CD4-positive, alpha-beta T cell treated with Interleukin-17A for 1 hour (primary cell): ENCODE results near the gene ZNF106.

ENCODE experiments used
- DNase-seq: peaks from one replicate; pipeline ENCODE4 v3.0.0-alpha.2; 2020

The ZNF106 gene

DNA sequence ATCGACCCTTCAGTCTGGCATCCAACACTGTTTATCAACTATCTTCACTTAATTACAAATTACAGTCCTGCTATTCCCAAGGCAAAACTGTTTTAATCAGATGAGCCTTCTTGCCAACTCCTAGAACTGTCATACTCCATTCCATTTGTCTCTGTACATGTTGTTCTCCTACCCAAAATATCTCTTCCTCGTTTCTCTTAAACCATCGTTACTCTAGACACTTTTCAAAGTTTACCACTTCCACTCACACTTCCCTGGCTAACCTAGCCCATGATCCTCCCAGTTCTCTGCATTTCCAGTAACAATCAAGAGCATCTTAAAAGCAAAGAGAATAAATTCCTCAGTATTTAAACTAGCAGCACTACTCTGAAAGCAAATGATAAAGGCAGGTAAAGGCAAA lies 19.9 kb downstream of the ZNF106 start:
- no peak for DNase-seq

DNA sequence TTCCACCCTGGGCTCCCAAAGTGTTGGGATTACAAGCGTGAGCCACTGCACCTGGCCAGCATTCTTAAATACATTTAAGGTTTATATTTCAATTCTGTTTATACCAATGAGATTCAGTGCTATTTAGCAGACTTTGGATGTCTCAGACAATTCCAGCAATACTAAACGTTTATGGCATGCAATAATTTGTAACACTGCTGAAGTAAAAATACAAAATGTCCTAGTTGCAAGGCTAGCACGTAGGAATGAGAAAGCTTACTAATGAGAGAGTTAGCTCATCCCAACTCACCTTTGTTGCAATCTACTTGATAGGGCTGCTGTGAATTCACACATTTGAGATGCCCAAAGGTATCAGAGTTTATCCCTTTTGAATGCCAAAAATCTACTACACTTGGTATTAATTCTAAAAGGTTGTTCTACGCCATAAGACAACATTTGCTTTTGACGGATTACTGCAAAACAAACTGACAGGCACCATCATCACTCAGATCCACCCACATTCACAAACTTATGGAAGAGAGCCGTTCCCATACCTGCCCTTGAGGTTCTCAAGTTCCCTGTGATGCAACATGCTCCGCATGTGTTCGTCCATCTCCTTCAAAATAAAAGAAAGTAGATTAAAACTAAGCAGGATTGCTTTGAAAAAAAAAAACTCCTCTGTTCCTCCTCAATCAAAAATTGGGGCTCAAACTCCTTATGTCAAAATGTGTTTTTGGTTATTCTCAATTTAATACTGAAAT lies 25.3 kb downstream of the ZNF106 start:
- DNase-seq: no peak

DNA sequence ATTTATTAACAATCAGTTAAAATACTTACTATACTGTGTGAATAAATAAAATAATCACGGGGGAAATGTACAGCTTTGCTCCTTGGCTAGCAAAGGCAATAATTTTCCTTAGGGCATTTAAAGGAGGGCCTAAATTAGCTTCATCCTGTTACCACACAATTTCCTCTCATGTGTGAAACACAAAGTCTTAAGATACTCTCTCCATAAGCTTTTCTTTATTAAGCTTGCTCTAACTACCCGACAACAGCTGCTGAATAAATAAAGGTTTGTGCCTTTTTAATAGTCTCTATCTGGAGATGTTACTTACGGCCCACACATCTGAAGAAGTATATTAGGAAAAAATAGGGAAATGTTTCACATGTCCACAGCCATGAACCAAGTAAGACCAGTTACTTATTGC lies 29.7 kb downstream of the ZNF106 start:
- DNase-seq: no peak

DNA sequence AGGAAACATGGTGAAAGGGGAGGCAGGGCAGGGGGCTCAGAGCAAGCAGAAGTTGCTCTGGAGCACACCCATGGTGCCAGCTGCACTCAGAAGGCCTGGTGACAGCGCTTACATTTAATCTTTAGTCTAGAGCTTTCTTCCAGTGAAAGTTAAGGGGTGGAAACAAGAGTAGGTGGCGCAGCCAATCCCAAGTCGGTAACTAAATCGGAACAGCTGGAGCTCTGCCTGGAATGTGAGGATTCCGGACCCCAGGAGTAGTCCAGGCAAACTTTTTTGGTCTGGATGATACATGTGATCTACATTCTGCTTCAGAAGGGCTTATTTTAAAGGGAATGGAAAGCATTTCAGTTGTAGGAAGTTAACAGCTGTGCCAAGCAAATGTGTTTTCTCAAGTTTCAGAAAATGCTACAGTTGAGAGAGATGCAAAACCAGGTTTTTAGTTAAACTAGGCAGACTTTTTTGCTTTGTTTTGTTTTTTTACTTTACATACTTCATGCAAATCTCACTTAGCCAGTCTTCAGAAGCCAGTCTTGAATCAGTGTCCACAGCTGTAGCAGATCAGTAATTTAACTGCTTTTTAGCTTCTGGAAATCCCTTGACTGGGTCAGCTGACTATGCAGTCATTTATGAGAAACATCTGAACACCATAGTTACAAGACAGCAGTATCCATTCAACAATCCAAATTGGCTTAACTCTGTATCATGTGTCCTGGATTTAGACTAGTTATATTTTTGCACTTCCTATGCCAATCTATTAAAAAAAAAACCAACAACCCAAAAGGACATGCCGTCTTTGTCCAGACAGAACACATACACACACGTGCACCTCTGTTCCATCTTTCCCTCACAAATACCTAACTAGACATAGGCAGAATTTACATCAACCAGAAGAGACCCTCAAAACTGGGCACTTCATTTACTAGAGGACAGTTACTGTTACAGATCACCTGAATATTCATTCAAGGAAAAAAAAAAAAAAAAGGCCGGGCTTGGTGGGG lies 33.2 kb downstream of the ZNF106 start:
- no peak for DNase-seq

DNA sequence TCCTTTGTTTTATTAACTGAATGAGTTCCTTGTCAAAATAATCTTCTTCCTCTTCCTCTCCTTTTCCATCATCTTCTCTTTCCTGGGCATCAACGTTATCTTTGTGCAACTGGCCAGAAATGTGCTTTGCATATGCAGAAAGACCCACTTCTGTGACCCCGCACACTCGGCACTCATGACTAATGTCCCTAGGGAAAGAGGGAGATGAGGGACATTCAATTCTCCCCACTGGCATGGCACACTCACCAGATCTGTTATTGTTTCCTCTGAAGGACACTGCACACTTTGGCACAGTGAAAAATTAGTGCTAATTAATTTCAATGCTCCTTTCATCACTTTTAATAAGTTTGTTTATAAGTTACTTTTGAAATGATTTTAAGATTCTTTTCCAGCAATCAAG lies 34.0 kb downstream of the ZNF106 start:
- DNase-seq: no peak

DNA sequence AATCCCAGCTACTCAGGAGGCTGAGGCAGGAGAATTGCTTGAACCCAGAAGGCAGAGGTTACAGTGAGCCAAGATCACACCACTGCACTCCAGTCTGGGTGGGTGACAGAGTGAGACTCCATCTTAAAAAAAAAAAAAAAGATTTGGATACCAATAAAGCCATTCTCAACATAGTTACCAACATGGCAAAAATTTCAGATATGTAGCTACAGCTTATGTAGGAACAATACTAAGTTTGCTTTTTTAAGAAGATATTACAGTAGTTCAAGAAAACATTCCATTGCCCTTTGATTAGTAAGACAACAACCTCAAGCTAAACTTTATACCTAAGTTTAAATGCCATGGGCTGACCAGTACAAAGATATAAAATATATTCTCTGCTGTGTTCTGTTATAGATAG lies 34.4 kb downstream of the ZNF106 start:
- no peak for DNase-seq

DNA sequence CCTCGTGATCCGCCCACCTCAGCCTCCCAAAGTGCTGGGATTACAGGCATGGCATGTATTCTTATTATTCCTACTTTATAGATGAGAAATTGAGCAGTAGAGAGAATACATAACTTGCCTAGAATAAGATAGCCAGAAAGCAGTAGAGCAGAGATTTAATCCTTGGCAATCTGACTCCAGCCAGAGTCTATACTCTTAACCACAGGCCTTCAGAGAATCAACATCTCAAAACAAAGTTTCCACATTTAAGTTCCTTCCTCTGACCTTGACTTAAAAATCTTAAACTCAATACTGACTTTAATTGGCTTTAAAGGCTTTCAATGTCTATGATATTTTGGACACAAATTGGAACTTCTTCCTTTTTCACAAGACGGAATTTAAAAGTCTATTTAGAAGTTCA lies 37.1 kb downstream of the ZNF106 start:
- no peak for DNase-seq

DNA sequence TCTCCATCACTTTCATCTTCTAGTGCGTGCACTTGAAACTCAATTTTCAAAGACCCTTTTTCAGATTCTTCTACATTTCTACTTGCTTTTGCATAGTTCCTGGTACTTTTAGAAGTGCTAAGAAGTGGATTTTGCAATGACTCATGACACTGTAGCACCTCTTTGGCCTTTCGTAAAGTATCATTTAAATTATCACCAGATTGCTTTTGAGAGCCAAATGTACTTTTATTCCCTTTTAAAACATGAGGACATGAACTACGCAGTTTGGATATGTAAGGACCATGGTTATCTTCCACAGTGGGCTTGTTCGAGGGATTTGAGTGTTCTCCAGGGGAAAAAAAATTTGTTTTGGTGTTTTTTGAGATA lies 40.5 kb downstream of the ZNF106 start:
- DNase-seq: no peak

DNA sequence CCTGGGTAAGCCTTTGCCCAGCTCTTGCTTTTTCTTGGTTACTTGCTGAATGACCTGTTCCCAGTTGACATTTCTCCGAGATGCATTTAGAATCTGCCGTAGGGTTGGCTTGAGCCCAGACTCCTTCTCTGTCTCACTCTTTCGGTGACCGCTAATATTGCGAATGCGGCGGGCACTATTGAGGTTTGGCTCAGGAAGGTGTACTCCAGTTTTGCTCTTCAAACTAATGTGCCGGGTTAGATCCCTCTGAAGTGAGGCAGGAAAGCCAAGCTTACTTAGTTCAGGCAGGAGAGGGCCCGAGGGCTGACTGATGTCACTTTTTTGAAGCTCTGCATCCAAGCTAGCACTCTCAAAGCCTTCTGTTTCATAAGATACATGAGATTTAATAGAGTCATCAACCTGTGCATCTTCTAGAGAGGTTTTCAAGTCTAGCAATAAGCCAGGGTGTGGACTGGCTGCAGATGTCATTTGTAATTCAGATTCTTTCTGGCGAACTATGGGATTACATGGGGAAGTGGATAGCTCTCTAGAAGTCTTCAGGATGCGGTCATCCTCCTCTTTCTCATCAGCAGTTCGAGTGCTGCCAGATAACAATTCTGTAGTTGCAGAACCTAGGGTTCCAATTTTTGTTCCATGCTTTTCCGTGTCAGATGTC lies 41.0 kb downstream of the ZNF106 start:
- DNase-seq: no peak

DNA sequence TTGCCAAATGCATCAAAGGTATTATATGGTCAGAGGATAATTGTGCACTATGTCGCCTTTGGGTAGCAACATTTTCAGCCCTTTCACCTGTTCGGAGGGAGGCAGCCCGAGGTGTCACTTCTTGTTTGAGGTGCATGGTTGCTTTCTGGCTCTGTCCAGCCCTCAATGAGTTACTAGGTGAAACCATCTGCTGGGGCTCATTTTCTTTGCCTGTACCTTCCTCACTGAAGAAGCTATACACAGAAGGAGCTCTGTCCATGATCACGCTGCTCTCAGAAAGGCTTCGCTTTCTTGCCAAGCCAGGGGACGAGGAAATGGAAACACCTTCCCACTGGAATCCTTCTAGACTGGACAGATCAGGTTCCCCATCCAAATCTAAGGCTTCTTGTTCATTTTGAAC lies 42.7 kb downstream of the ZNF106 start:
- DNase-seq: no peak

DNA sequence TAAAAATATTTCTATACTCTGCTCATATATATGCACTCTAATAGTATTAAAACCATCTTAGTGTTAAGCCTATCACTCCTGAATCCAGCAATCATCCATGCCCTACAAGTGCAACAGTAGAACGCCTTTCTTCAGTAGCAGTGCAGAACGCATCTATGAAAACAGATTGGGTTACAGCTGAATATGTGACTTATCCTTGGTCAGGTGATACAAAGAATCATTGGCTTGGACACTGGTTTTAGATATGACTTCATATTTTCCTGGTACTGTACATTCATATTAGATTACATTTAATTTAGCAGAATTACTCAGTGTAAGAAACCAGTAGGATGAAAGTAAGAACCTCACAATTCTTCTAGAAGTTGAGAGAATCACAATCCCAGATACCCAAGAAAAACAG lies 43.3 kb downstream of the ZNF106 start:
- no peak for DNase-seq

DNA sequence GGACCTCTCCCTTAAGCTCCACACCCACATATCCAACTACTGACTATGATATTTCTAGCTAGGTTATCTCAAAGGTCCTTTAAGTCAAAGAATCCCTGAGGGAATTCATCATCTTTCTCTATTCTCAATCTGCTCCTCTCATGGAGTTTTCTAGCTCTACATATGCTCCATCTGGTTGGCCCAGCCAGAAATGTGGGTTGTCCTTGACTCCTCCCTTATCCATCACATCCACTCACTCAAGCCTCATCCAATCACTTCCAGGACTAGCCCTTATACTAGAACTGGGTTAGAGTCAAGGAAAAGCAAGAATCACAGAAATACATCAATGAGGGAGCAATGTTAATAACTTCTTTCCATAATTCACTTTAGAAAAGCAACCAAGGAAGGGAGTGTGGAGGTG lies 45.4 kb downstream of the ZNF106 start:
- no peak for DNase-seq

DNA sequence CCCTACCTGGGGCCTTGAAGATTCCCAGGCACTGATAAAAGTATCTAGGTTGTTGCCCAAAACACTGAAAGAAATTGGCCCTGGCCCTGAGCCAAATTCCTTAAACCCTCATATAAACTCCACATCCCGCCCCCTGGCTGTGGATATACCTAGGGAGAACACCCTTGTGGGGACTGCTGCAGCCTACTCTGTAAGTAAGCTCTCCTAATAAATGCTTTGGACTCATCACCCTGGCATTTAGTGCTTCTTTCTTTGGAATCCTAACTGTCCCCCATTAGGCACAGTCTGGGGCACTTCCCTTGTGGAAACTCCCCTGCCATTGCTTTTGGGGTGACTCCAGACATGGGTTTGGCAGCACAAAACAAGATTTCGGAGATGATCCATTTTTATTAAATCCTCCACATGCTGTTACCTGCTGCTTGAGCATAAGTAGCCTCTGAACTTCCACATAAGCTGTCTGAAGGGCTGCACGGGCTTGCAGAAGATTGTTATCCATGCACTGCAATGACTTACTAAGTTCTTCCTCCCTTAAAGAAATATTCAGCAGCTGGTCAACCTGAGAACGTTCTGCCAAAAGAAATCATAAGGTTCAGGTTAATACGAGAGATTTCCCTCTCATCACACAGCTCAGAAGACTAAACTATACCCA lies 46.4 kb downstream of the ZNF106 start:
- no peak for DNase-seq

DNA sequence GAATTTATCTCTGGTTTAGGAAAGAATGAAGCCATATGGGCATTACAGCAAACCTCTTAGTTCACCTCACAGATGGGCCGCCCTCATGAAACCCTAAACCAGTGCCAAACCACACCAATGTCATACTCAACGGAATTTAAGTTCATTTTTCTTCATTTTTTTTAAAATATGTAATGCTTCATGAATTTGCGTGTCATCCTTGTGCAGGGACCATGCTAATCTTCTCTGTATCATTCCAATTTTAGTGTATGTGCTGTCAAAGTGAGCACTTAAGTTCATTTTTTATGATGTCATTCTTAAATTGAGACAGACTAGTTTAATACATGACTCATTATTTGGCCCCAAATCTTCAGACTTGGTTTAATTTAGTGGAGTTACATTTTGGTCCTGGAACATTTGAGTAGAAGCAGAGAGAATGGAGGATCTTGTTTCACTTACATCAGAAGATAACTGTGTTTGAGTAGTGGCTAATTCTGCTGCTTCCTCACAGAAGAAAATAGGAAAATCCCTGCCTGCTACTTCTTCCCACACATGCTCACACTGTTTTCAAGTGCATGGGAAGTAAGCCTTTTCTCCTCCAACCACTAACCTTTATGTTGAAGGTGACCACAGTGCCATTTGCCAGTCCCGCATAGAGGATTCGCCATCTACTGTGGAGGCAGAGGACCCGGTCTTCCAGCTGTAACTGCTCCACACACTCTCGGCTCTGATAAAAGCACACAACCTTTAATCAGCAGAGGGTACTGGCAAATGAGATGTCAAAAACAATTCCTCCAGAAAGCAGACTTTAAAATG lies 63.3 kb downstream of the ZNF106 start:
- no peak for DNase-seq

DNA sequence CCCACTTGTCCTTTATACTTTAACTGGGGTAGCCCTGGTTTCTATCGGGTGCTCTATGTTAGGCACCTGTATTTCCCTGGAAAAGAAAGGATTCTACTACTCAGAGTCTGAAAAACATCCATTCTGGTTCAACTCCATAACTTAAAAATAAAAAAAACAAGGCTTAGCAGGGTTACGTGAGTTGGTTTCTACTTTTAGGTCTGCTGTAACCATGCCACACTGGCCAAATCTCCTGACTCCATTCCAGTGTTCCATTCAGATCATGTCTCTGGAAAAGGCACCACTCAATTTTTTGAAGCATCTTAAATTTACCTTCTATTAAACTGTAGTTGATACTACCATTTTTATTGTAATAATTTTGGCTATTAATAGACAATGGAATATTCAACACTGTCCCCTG lies 69.6 kb downstream of the ZNF106 start:
- no peak for DNase-seq

DNA sequence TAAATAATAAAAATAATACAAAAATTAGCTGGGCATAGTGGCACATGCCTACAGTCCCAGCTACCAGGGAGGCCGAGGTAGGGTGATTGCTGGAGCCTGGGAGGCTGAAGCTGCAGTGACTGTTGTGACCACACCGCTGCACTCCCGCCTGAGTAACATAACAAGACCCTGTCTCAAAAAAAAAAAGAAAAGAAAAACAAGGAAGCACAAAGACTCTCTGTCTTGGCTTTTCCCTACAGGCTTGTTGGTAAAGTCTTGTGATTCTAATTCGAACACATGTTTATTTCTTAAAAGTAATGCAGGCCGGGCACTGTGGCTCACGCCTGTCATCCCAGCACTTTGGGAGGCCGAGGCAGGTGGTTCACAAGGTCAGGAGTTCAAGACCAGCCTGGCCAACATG lies 71.6 kb downstream of the ZNF106 start:
- no peak for DNase-seq

DNA sequence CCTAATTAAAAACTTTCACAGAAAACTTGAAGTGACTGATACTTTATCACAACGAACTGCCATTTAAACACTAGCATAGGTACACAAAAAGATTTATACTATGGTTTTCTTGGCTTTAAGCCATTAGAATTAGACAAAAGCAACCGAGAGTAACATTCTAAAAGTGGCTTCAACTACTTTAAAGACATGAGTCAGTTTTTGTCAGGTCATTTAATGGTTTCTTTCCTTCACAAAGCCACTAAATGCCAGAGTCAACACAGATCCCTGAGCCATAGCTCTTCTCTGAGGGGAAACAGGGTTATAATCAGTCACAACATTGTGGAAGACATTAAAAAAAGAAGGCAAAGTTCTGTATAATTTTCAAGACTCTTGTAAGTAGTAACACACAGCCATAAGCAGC lies 77.0 kb downstream of the ZNF106 start:
- no peak for DNase-seq

DNA sequence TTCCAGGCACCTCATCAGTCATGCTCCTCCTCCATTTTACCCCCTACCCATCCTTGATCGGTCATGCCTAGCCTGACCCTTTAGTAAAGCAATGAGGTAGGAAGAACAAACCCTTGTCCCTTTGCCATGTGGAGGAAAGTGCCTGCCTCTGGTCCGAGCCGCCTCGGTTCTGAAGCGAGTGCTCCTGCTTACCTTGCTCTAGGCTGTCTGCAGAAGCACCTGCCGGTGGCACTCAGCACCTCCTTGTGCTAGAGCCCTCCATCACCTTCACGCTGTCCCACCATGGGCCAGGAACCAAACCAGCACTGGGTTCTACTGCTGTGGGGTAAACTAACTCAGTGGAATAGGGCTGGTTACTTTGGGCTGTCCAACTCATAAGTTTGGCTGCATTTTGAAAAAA lies 79.1 kb downstream of the ZNF106 start:
- DNase-seq: no peak

DNA sequence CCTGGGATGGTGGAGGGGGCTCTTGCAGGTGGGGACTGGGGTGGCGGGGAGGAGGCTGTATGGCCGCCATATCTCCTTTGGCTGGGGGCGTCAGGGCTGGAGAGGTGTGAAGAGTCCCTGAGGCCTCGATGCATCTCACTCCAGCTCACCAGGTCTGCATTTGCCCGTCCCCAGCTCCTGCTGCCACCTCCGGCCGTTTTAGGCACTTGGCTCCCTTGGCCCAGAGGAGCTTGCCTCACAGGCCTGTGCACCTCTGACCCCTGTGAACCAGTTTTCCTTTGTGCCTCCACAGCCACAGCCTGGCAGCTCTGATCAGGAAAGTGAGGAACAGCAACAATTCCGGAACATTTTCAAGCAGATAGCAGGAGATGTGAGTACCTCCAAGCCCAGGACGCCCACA lies 81.9 kb downstream of the ZNF106 start:
- DNase-seq: no peak

DNA sequence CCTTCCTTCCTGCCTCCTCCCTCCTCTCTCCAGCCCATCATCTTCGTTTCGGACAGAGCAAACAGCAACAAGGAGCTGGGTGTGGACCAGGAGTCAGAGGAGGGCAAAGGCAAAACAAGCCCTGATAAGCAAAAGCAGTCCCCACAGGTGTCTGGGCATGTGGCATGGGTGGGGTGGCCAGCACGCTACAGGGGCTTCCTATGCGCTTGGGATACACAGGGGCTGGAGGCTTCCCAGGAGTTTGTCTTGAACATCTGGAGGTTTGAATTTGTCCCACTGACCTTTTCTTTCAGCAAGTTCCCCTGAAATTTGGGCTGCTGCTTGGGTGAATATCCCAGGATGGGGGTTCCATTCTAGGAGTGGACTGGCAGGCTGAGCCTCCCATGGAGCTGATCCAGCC lies 82.8 kb downstream of the ZNF106 start:
- no peak for DNase-seq

DNA sequence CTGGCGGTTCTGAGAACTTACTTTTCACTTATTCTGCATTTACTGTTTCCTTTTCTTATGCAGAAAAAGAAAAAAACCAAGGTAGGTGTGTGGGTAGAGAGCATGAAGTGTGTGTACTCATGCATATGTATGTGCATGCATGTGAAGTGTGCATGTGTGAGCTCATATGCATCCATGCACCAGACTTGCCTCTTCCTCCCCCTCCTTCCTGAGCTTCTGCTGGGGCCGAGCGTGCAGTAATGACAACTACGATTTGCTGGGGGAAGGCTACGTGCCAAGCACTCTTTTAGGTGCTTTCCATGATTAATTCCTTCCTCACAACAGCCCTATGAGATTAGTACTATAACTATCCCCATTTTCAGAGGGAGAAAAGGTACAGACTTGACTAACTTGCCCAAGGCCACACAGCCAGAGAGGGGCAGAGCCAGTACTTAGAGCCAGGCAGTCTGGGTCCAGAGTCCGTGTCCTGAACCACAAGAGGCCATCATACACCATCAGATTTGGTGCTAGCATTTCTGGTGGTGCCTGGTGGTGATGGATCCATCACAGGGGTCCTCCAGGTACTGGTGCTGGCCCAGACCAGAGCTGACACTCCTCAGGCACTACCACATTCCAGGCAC lies 85.0 kb downstream of the ZNF106 start:
- no peak for DNase-seq
